ENCODE measurements around the gene PTP4A2.
"Not testable (repeated sequence)": the region's sequence is repeated elsewhere in the genome, so short reads cannot be mapped to it uniquely, and the experiment has no call there.

Gene PTP4A2

GRCh38 chr1:31923901-31924535 lies 14.2 kb downstream of the PTP4A2 start:
- DNase-seq = no peak

DNA sequence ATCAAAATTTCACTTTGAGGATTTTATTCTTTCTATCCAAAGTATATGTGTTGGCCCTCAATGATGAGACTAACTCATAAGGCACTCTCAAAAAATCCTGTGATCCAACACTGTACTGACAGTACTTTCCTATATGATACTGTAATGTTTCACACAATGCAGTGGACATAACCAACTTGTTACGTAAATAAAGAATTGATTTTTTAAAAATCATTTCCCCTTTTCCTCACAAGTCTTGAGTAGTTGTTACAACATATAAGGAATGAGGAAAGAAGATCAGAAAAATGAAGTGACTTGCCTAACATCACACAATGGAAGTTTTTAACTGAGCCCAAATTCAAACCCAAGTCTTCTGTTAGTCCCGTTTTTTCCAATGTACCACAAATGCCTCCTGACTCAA lies 17.2 kb downstream of the PTP4A2 start:
- peak; percentile 28 to 90 (median 69) for DNase-seq

GRCh38 chr1:31919591-31919990 lies 18.6 kb downstream of the PTP4A2 start:
- no peak for DNase-seq

DNA sequence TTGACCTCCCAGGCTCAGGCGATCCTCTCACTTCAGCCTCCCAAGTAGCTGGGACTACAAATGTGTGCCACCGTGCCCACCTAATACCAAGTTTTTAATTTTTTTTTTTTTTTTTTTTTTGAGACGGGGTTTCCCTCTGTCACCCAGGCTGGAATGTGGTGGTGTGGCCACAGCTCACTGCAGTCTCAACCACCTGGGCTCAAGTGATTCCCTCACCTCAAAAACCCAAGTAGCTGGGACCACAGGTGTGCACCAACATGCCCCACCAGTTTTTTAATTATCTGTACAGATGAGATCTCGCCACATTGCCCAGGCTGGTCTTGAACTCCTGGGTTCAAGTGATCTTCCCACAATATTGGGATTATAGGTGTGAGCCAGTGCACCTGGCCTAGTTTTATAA lies 22.7 kb downstream of the PTP4A2 start:
- no peak for DNase-seq

- no peak for DNase-seq
Observed at GRCh38 chr1:31913968-31914367, 24.2 kb downstream of the PTP4A2 start.

DNA sequence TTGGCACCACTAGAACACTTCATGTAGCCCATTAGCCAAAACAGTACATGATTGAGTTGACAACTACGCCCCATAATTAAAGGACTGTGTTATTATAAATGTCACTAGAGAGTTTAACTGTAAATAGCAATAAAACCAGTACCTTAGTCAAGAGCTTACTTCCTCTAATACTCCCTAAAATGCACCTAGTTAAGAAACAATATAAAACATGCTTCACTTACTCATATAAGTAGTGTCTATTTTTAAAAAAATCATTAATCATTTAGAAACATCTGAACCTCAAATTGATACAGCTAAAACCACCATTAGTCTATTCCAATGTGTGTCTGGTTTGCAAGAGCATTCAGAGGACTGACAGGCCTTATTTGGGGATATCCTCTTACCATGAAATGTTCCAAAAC lies 25.3 kb downstream of the PTP4A2 start:
- DNase-seq = no peak

DNA sequence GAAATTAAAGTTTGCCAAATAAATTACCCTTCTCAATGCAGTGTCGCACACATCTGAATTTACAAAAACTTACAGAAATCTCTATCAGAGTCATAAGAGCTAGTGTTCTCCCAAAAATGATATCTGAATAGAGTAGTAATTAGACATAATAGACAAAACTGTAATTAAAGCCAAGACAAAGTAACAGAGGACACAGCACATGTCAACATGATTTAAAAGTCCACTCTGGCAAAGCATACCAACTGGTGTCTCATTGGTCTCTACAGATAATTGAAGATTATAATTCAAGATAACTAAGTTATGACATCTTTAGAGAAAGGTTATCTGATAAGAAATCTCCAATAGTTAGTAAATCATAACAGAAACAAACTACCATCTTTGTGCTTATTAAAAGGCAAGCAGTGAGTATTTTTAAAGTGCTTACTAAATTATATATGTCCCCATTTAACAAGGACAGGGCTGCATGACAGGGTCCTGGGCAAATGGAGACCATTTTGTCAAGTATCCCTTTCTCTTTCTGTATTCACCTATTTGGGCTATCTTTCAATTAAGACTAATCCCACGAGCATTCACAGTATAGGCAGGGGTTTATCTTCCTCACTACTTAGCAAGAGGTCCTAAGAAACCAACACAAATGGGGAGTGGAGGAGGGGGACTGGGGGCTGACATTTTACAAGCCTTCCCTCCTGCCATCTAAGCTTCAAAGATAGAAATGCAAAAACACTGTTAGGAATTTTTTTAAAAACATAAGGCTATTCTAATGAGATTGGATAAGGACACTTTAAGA lies 26.0 kb downstream of the PTP4A2 start:
- no peak for DNase-seq

DNA sequence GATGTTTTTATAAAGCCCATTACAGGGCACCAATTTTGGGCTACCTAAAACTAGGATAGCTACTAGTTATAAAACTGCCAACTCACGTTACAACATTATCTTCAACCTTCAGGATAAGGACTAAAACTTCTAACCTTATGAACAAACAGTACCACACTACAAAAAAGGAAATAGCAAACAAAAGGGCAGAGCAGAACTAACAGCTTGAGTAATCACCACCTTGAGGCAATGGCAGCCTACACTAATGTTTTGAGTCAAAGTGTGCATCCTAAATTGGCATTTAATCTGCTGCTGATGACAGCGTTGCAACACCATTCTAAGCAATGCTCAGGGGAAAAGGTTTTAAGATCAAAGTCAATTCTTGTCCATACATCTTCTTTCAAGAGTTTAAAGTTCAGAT lies 27.2 kb downstream of the PTP4A2 start:
- DNase-seq = peak; percentile 35 to 81 (median 65)

GRCh38 chr1:31909691-31910090 lies 28.5 kb downstream of the PTP4A2 start:
- DNase-seq = no peak

GRCh38 chr1:31906557-31906956 lies 31.6 kb downstream of the PTP4A2 start:
- DNase-seq = no peak

- no peak for DNase-seq
Observed at GRCh38 chr1:31905681-31906080, 32.5 kb downstream of the PTP4A2 start.

DNA sequence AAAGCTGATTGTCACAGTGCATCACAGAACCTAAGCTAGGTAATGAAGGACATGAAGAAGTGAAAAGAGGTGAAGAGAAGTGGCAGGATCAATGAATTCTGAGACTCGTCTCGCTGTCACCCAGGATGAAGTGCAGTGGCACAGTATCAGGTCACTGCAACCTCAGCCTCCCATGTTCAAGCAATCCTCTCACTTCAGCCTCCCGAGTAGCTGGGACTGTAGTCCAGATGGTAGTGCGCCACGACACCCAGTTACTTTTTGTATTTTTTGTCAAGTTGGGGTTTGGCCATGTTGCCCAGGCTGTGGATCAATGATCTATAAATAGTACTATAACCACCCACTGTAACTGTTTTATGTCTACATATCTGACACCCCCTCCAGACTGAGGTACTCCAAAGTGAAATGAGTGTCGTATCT lies 33.1 kb downstream of the PTP4A2 start:
- no peak for DNase-seq

GRCh38 chr1:31904339-31905092 lies 33.7 kb downstream of the PTP4A2 start:
- peak; percentile 67 to 81 (median 80) for DNase-seq

DNA sequence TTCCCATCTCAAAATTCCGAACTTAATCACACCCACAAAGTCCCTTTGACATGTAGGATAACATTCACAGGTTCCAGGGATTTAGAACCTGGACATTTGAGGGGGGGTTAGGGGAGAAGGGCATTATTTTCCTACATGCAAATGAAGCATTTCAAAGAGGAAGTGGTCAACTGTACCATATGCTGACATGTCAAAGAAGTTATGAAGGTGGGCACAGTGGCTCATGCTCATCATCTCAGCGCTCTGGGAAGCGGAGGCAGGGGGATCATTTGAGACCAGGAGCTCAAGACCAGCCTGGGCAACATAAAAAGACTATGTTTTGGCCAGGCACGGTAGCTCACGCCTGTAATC lies 35.7 kb downstream of the PTP4A2 start:
- DNase-seq = peak in 1 of 4 experiments; percentile 8

GRCh38 chr1:31901838-31902509 lies 36.2 kb downstream of the PTP4A2 start:
- peak in 1 of 4 experiments; percentile 11 for DNase-seq

DNA sequence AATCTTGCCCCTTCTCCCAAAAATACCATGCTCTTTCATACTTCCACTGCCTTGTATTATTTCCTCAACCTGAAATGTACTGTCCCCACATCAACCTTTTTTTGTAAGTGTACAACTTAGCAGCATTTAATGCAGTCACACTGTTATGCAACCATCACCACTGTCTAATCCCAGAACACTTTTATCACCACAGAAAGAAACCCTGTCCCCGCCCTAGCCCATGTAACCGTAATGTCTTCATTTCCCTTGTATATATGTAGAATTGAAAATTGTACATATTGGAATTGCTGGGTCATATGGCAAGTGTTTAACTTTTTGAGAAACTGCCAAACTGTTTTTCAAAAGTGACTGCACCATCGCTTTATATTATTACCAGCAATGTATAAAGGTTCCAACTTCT lies 37.4 kb downstream of the PTP4A2 start:
- no peak for DNase-seq

GRCh38 chr1:31897526-31898100 lies 40.6 kb downstream of the PTP4A2 start:
- no peak for DNase-seq

DNA sequence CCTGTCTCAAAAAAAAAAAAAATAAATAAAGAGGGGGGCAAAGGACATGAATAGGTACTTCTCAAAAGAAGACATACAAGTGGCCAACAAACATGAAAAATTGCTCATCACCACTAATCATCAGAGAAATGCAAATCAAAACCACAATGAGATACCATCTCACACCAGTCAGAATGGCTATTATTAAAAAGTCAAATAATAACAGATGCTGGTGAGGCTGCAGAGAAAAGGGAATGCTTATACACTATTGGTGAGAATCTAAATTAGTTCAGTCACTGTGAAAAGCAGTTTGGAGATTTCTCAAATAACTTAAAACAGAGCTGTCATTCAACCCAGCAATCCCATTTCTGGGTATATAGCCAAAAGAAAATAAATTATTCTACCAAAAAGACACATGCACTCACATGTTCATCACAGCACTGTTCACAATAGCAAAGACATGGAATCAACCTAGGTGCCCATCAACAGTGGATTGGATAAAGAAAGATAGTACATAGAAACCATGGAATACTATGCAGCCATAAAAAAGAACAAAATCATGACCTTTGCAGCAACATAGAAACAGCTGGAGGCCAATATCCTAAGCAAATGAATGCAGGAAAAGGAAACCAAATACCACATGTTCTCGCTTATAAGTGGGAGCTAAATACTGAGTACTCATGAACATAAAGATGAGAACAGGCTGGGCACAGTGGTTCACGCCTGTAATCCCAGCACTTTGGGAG lies 42.5 kb downstream of the PTP4A2 start:
- not testable (repeated sequence) for DNase-seq

DNA sequence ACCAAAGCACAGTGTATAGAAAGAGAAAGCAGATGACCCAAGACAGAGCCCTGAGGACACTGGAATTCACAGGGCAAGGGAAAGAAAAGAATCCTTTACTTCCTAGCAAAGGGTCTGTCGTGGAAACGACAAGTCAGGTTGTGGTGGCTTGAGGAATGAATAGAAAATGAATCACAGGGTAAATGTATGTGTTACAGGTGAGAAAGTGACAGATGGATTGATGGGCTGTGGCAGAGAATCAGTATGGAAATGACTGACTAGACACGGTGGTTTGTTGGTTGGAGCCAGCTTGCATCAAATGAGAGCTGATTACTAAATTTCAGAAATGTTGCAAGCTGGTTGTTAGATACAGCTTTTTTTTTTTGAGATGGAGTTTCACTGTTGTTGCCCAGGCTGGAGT lies 46.9 kb downstream of the PTP4A2 start:
- DNase-seq = no peak

GRCh38 chr1:31888291-31888690 lies 49.9 kb downstream of the PTP4A2 start:
- DNase-seq = no peak

DNA sequence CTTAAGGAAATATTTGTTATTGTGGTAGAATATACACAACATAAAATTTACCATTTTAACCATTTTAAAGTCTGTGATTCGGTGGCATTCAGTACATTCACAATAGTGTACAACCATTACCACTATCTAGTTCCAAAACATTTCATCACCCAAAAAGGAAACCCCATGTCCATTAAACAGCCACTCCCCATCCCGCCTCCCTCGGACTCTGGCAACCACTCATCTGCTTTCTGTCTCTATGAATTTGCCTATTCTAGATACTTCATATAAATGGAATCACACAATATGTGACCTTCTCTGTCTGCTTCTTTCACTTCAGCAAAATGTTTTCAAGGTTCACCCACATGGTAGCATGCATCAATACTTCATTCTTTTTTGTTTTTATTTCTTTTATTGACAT lies 51.3 kb downstream of the PTP4A2 start:
- peak in 3 of 4 experiments; percentile 47 to 55 (median 52) for DNase-seq

GRCh38 chr1:31885851-31886250 lies 52.3 kb downstream of the PTP4A2 start:
- no peak for DNase-seq

All from suppressor macrophage (primary cell).